Endothelial cell (in vitro differentiated cells): Measurements from ENCODE around the gene PTCD2. TPM values are rescaled to one million over a fixed set of nuclear protein-coding genes. Genes with fewer than 3 reads are reported as not detected.
"Not testable (repeated sequence)": the region's sequence is repeated elsewhere in the genome, so short reads cannot be mapped to it uniquely, and the experiment has no call there.

Experiments used
- DNase-seq: peaks from one replicate; pipeline ENCODE4 v3.0.0; 2021; ENCODE audit warnings: low spot score
- H3K27ac Mint-ChIP-seq: one replicate; pipeline ENCODE4 v1.8.0; 2021; ENCODE audit warnings: mixed read lengths, inconsistent platforms; ENCODE audit not compliant: unreplicated experiment
- H3K27me3 Mint-ChIP-seq: one replicate; pipeline ENCODE4 v1.8.0; 2021; ENCODE audit warnings: mild to moderate bottlenecking, moderate library complexity, mixed read lengths, inconsistent platforms; ENCODE audit not compliant: unreplicated experiment
- H3K36me3 Mint-ChIP-seq: one replicate; pipeline ENCODE4 v1.8.0; 2021; ENCODE audit warnings: mild to moderate bottlenecking, low read depth, mixed read lengths, inconsistent platforms; ENCODE audit not compliant: unreplicated experiment
- H3K4me1 Mint-ChIP-seq: one replicate; pipeline ENCODE4 v1.8.0; 2021; ENCODE audit warnings: mild to moderate bottlenecking, mixed read lengths, inconsistent platforms; ENCODE audit not compliant: unreplicated experiment
- H3K4me3 Mint-ChIP-seq: one replicate; pipeline ENCODE4 v1.8.0; 2021; ENCODE audit warnings: mild to moderate bottlenecking, mixed read lengths, inconsistent platforms; ENCODE audit not compliant: unreplicated experiment
- H3K9me3 Mint-ChIP-seq: one replicate; pipeline ENCODE4 v1.8.0; 2021; ENCODE audit warnings: mixed read lengths, inconsistent platforms; ENCODE audit not compliant: unreplicated experiment
- CTCF ChIP-seq: fragments of 200-600 bp; sonication (generic); IDR thresholded peaks from one replicate; pipeline ENCODE4 v1.5.0; 2021; ENCODE audit warnings: antibody characterized with exemption; ENCODE audit not compliant: unreplicated experiment
- total RNA-seq: library from RNA; stranded (reverse); fragmentation: NEBNext Ultra II Directional; extraction: Animal tissue kit (Norgen Biotek cat#: 25700); gene quantifications from one replicate; pipeline ENCODE4 v1.2.1, GENCODE V29; 2021; ENCODE audit not compliant: unreplicated experiment

The PTCD2 gene
- total RNA-seq, 1 donor from 2014 or later, result 7.5 TPM

DNA sequence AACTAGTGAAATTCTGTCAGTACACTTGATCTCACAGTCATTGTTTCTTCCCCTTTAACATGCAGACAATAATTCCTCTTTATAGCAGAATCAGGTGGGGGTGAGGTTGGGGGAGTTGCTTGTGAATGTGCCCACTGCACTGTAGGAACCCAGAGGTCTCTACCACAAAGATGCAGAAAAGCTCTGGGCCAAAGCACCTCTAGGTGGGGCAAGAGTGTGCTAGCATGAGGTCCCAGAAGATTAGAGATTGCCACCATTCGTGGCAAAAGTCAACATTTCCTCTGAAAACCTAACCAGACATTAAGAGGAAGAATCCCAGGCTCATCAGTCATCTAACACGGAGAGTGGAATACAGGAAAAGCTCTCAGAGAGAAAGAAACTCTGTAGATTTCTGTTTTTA is 74.5 kb downstream of the PTCD2 start:
- Mint-ChIP-seq H3K4me1 (peaks cover 11% of the 10 kb centered on the region), H3K27me3 (peaks cover 1% of the 10 kb centered on the region), H3K9me3 (no peaks in the 10 kb centered on the region), H3K4me3 (no peak overlapping the region), H3K27ac (no peak overlapping the region), H3K36me3 (no peaks in the 10 kb centered on the region)
- TF ChIP-seq CTCF, result no peak
- no peak for DNase-seq

- Mint-ChIP-seq H3K27ac (no peak overlapping the region), H3K36me3 (peaks cover 10% of the 10 kb centered on the region), H3K4me3 (no peak overlapping the region), H3K4me1 (peaks cover 6% of the 10 kb centered on the region), H3K9me3 (no peaks in the 10 kb centered on the region), H3K27me3 (no peaks in the 10 kb centered on the region)
- TF ChIP-seq CTCF, result no peak
- DNase-seq, result no peak
Measured at GRCh38 chr5:72397836-72398235, 77.7 kb downstream of the PTCD2 start.

- Mint-ChIP-seq H3K9me3 (no peaks in the 10 kb centered on the region), H3K36me3 (peaks cover 10% of the 10 kb centered on the region), H3K4me3 (no peak overlapping the region), H3K27me3 (no peaks in the 10 kb centered on the region), H3K27ac (no peak overlapping the region), H3K4me1 (no peaks in the 10 kb centered on the region)
- no peak for TF ChIP-seq CTCF
- no peak for DNase-seq
Measured at GRCh38 chr5:72400950-72401349, 80.8 kb downstream of the PTCD2 start.

DNA sequence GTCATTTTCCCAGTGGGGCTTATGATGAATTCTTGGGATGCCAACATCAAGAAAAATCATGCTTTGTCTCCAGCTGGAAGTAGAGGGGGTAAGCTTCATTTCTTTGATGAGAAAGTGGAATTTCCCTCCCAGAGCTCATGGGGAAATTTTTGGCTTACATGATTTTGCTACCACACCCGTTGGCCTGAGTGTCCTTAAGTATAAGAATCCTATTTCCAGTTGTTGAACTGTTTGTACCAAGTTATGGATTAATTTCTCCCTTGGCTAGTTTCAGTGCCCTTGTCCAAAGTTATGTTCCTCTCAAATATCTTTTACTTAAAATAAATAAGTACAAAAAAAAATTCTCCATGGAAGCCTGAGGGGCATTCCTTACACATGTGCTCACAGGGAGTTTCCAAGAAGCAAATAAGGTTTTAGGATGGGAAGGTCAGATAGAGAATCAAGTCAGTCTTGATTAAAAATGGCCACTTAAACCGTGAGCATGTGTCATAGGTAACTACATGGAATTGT is 82.3 kb downstream of the PTCD2 start:
- no peak overlapping the region for H3K4me3 Mint-ChIP-seq
- peaks cover 10% of the 10 kb centered on the region for H3K36me3 Mint-ChIP-seq
- no peak for DNase-seq
- H3K4me1 Mint-ChIP-seq, result no peaks in the 10 kb centered on the region
- no peak for TF ChIP-seq CTCF
- no peaks in the 10 kb centered on the region for H3K9me3 Mint-ChIP-seq
- H3K27me3 Mint-ChIP-seq, result no peaks in the 10 kb centered on the region
- no peak overlapping the region for H3K27ac Mint-ChIP-seq

DNA sequence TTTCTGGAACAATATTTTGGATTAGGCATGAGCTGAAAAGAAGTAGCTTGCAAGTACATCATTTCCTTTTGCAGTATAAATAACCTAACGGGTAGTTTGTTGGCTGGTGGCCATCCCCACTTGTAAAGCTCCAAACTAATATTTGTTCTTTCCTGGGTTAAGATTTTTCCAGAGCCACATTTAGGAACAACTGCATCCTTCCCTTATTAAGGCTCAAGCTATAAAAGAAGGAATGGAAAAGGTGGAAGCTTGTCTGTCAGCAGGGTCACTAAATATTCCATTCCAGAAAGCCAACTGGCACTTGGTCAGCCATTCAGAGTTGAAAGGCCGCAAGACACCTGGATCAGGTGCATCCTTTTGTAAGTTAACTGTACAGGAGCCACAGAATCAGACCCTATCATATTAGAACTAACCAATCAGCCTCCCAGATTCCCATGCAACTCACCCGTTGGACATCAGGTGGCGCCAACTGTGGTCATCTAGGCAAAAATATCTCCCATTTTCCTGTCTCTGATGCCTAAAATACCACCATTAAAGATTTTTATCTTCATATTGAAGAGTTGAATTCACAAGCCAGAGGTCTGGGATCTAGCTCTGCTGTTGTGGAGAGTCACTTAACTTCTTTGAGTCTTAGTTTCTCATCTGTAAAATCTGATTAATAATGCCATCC is 82.9 kb downstream of the PTCD2 start:
- Mint-ChIP-seq H3K27me3 (no peaks in the 10 kb centered on the region), H3K36me3 (peaks cover 10% of the 10 kb centered on the region), H3K4me1 (no peaks in the 10 kb centered on the region), H3K9me3 (no peaks in the 10 kb centered on the region), H3K27ac (no peak overlapping the region), H3K4me3 (no peak overlapping the region)
- DNase-seq, result no peak
- peak; percentile 38 for TF ChIP-seq CTCF

DNA sequence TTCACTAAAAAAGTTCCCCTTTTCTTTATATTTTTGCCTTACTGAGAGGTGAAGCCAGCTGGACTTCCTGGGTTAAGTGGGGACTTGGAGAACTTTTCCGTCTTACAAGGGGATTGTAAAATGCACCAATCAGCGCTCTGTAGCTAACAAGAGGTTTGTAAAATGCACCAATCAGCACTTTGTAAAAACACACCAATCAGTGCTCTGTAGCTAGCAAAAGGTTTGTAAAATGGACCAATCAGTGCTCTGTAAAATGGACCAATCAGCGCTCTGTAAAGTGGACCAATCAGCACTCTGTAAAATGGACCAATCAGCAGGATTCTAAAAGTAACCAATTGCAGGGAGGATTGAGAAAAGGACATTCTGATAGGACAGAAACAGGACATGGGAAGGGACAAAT is 84.6 kb downstream of the PTCD2 start:
- Mint-ChIP-seq H3K4me3 (peak overlapping the region; percentile 43), H3K36me3 (peaks cover 10% of the 10 kb centered on the region)
- DNase-seq, H3K27me3 Mint-ChIP-seq, H3K9me3 Mint-ChIP-seq, H3K27ac Mint-ChIP-seq, H3K4me1 Mint-ChIP-seq: not testable (repeated sequence)
